Keratinocyte (primary cell): ENCODE measurements around the gene MAPK14. TPM values are rescaled to one million over a fixed set of nuclear protein-coding genes. Genes with fewer than 3 reads are reported as not detected.

ENCODE experiments used
- DNase-seq: peaks from one replicate; pipeline ENCODE4 v3.0.0-alpha.2; 2011; ENCODE audit warnings: low read depth, missing footprints, low spot score
- FAIRE-seq: peaks from 2 replicates; lab custom pipeline; 2011; peaks lifted over from hg19 to GRCh38; lab: Jason Lieb, UNC
- H2AFZ ChIP-seq: 2 replicates; pipeline ENCODE4 v1.6.0; 2012; ENCODE audit warnings: low read length, control low read depth, inconsistent platforms; ENCODE audit not compliant: control insufficient read depth
- H3K27ac ChIP-seq: 2 replicates; pipeline ENCODE4 v1.5.1; 2011; ENCODE audit warnings: low read length; ENCODE audit not compliant: control insufficient read depth, insufficient read depth
- H3K27me3 ChIP-seq: 3 replicates; pipeline ENCODE4 v1.6.0; 2011; ENCODE audit warnings: low read length; ENCODE audit not compliant: control insufficient read depth, insufficient read depth; ENCODE audit errors: extremely low read depth
- H3K36me3 ChIP-seq, 2 experiments: 2 replicates in 1 of 2; 3 replicates in 1 of 2; pipeline ENCODE4 v1.5.1; 2011; ENCODE audit warnings: low read length in 2 of 2, mild to moderate bottlenecking in 1 of 2; ENCODE audit not compliant: control insufficient read depth in 2 of 2, insufficient read depth in 2 of 2; ENCODE audit errors: extremely low read depth in 1 of 2
- H3K4me1 ChIP-seq: 3 replicates; pipeline ENCODE4 v1.5.1; 2011; ENCODE audit warnings: low read length; ENCODE audit not compliant: control insufficient read depth, insufficient read depth; ENCODE audit errors: extremely low read depth
- H3K4me2 ChIP-seq: 3 replicates; pipeline ENCODE4 v1.6.0; 2011; ENCODE audit warnings: low read depth, low read length; ENCODE audit not compliant: control insufficient read depth, insufficient read depth; ENCODE audit errors: extremely low read depth
- H3K4me3 ChIP-seq, 3 experiments: fragments of 200-600 bp in 1 of 3; sonication (generic) in 1 of 3; 2 replicates in 2 of 3; 3 replicates in 1 of 3; pipeline ENCODE4 v1.5.1; 2011 to 2016; ENCODE audit warnings: low read length in 3 of 3, mild to moderate bottlenecking in 3 of 3, control low read depth in 2 of 3, inconsistent platforms in 1 of 3, low read depth in 1 of 3, mixed read lengths in 1 of 3, mixed run types in 1 of 3, moderate library complexity in 1 of 3; ENCODE audit not compliant: control insufficient read depth in 2 of 3, insufficient read depth in 2 of 3; ENCODE audit errors: extremely low read depth in 1 of 3
- H3K79me2 ChIP-seq: 2 replicates; pipeline ENCODE4 v1.6.0; 2012; ENCODE audit warnings: low read length; ENCODE audit not compliant: control insufficient read depth, insufficient read depth
- H3K9ac ChIP-seq: 3 replicates; pipeline ENCODE4 v1.6.0; 2011; ENCODE audit warnings: low read length; ENCODE audit not compliant: control insufficient read depth, insufficient read depth; ENCODE audit errors: extremely low read depth
- H3K9me1 ChIP-seq: 3 replicates; pipeline ENCODE4 v1.6.0; 2011; ENCODE audit warnings: low read length; ENCODE audit not compliant: control insufficient read depth, insufficient read depth; ENCODE audit errors: extremely low read depth
- H3K9me3 ChIP-seq: 2 replicates; pipeline ENCODE4 v1.5.1; 2012; ENCODE audit warnings: low read depth, low read length; ENCODE audit not compliant: control insufficient read depth
- H4K20me1 ChIP-seq: 3 replicates; pipeline ENCODE4 v1.6.0; 2011; ENCODE audit warnings: low read length; ENCODE audit not compliant: control insufficient read depth, insufficient read depth; ENCODE audit errors: extremely low read depth
- EZH2 ChIP-seq: IDR thresholded peaks from one replicate; pipeline ENCODE4 v1.6.1; 2012; ENCODE audit warnings: inconsistent platforms, mild to moderate bottlenecking, low read length, moderate library complexity
- dilution Hi-C: fragments of 300-500 bp; cut with MboI; formaldehyde crosslinking; loops from one replicate; pipeline ENCODE4 v1.7.0; 2020; ENCODE audit warnings: low sequenced_read_pairs; ENCODE audit not compliant: extremely low pct_ligation_motif_present
- polyA plus RNA-seq, 5 experiments: library from polyadenylated mRNA; depleted of rRNA in 3 of 5; stranded (reverse) in 3 of 5; stranded (forward) in 1 of 5; unstranded in 1 of 5; fragments of >200 nt; gene quantifications; 1 replicate in 1 of 5; 2 replicates in 3 of 5; 3 replicates in 1 of 5; pipeline versions ENCODE4 v1.2.1 to v1.2.3, GENCODE V29; 2011 to 2012; ENCODE audit warnings: missing spikeins in 2 of 5, low read depth in 1 of 5, low replicate concordance in 1 of 5
- TF ChIP-seq, protein P1 (sequence below), 3 experiments: IDR thresholded peaks in 1 of 3; conservative IDR thresholded peaks in 1 of 3; optimal IDR thresholded peaks in 1 of 3; 2 replicates in 2 of 3; 3 replicates in 1 of 3; pipeline versions ENCODE3 to v1.5.1; 2011; ENCODE audit warnings: low read length in 3 of 3, mild to moderate bottlenecking in 3 of 3, moderate library complexity in 2 of 3, control low read depth in 1 of 3, inconsistent platforms in 1 of 3; ENCODE audit not compliant: insufficient read depth in 2 of 3; ENCODE audit errors: extremely low read depth in 1 of 3

The MAPK14 gene
- polyA plus RNA-seq, 1 donor (not counting 4 experiments of a cell fraction or from before 2014, with no cell fraction given): 52.4 TPM

DNA sequence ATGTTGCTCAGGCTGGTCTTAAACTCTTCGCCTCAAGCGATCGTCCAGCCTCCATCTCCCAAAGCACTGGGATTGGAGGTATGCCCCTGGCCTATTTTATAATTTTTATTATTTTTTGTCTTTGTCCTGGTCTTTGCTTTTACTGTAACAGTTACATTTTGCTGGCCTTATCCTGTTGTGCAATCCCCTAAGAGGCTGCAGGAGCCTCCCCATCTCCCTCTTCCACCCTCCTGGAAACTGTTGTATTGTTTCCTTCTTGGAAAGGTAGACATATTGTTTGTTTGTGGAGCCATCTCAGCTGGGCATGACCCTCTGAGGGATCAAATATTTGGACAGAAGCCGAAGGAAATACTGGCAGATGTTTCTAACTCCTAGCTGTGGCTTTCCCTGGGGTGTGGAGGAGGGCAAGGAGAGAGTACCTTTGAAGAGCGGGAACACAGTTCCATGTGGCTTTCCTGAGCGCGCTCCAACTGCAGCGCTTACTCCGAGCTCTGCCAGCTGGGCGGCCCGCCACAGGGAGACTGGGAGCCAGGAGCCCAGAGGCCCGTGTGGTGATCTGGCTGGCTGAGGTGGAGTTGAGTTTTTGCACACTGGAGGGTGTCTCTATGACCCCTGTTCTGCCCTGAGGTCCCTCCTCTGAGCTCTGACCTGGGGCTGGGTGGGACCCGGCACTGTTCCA, 107.6 kb downstream of the MAPK14 start:
- Histone ChIP-seq H3K4me1 (peaks cover 22% of the 10 kb centered on the region), H3K4me2 (no peak overlapping the region), H3K27ac (no peak overlapping the region), H3K4me3 (no peak overlapping the region), H3K36me3 (peaks cover 0 to 26% of the 10 kb centered on the region in 2 experiments), H3K27me3 (no peaks in the 10 kb centered on the region), H3K9ac (no peak overlapping the region), H3K9me3 (no peaks in the 10 kb centered on the region), H4K20me1 (no peaks in the 10 kb centered on the region), H3K79me2 (peaks cover 2% of the 10 kb centered on the region), H2AFZ (no peak overlapping the region), H3K9me1 (no peaks in the 10 kb centered on the region)
- TF ChIP-seq EZH2: no peak
- TF ChIP-seq, protein P1, sequence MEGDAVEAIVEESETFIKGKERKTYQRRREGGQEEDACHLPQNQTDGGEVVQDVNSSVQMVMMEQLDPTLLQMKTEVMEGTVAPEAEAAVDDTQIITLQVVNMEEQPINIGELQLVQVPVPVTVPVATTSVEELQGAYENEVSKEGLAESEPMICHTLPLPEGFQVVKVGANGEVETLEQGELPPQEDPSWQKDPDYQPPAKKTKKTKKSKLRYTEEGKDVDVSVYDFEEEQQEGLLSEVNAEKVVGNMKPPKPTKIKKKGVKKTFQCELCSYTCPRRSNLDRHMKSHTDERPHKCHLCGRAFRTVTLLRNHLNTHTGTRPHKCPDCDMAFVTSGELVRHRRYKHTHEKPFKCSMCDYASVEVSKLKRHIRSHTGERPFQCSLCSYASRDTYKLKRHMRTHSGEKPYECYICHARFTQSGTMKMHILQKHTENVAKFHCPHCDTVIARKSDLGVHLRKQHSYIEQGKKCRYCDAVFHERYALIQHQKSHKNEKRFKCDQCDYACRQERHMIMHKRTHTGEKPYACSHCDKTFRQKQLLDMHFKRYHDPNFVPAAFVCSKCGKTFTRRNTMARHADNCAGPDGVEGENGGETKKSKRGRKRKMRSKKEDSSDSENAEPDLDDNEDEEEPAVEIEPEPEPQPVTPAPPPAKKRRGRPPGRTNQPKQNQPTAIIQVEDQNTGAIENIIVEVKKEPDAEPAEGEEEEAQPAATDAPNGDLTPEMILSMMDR (optimal IDR thresholded peaks at IDR 0.05 in 1 of 3, IDR thresholded peaks at IDR 0.05 in 1 of 3, conservative IDR thresholded peaks at IDR 0.05 in 1 of 3; ENCODE audit: extremely low read depth in 1 of 3, insufficient read depth in 2 of 3, low read length in 3 of 3): no peak
- dilution Hi-C loops: no loop called here
- FAIRE-seq: no peak
- no peak for DNase-seq

DNA sequence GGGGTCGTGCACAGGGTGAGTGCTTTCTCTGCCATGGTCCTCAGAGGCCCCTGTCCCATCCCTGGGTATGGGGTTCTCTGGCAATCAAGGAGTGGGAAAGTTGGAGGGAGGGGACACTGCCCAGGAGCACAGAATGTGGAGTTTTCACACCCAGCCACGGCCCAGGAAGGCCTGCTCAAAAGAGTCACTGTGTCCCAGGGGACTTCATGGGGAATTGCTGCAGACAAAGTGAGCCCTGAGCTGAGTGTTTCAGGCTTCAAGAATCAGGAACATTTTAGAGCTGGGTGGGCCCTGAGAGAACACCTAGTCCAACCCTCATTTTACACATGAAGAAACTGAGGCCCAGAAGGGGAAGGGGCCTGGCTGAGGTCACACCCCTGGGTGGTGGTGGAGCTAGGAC, 108.4 kb downstream of the MAPK14 start:
- Histone ChIP-seq H3K9me3 (no peaks in the 10 kb centered on the region), H3K4me2 (no peak overlapping the region), H4K20me1 (no peaks in the 10 kb centered on the region), H3K27ac (no peak overlapping the region), H3K36me3 (peaks cover 0 to 27% of the 10 kb centered on the region in 2 experiments), H3K4me1 (peaks cover 18% of the 10 kb centered on the region), H3K9ac (no peak overlapping the region), H3K27me3 (no peaks in the 10 kb centered on the region), H3K4me3 (no peak overlapping the region), H2AFZ (no peak overlapping the region), H3K79me2 (no peaks in the 10 kb centered on the region), H3K9me1 (no peaks in the 10 kb centered on the region)
- DNase-seq (no peak), FAIRE-seq (no peak)
- dilution Hi-C loops: no loop called here
- TF ChIP-seq, protein P1 (optimal IDR thresholded peaks at IDR 0.05 in 1 of 3, IDR thresholded peaks at IDR 0.05 in 1 of 3, conservative IDR thresholded peaks at IDR 0.05 in 1 of 3; ENCODE audit: extremely low read depth in 1 of 3, insufficient read depth in 2 of 3, low read length in 3 of 3): no peak
- TF ChIP-seq EZH2: no peak
